Hippocampal formation (tissue), 2 donors: ENCODE measurements around the gene FLCN.
A peak's percentile ranks its signal among the peaks of the same experiment; 100 is the strongest.
"Not testable (repeated sequence)": the region's sequence is repeated elsewhere in the genome, so short reads cannot be mapped to it uniquely, and the experiment has no call there.

Experiments
- DNase-seq, 2 donors: peaks; one replicate each; lab custom pipeline; 2025; lab: John Stamatoyannopoulos, UW

Gene FLCN, protein sequence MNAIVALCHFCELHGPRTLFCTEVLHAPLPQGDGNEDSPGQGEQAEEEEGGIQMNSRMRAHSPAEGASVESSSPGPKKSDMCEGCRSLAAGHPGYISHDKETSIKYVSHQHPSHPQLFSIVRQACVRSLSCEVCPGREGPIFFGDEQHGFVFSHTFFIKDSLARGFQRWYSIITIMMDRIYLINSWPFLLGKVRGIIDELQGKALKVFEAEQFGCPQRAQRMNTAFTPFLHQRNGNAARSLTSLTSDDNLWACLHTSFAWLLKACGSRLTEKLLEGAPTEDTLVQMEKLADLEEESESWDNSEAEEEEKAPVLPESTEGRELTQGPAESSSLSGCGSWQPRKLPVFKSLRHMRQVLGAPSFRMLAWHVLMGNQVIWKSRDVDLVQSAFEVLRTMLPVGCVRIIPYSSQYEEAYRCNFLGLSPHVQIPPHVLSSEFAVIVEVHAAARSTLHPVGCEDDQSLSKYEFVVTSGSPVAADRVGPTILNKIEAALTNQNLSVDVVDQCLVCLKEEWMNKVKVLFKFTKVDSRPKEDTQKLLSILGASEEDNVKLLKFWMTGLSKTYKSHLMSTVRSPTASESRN

GRCh38 chr17:17237026-17237799 is at the start of gene FLCN:
Gene FLCN (minus strand): TSS chr17:17237168. CDS start chr17:17228137, 9,031 bp downstream.
- peak; percentile 88 to 93 for DNase-seq

DNA sequence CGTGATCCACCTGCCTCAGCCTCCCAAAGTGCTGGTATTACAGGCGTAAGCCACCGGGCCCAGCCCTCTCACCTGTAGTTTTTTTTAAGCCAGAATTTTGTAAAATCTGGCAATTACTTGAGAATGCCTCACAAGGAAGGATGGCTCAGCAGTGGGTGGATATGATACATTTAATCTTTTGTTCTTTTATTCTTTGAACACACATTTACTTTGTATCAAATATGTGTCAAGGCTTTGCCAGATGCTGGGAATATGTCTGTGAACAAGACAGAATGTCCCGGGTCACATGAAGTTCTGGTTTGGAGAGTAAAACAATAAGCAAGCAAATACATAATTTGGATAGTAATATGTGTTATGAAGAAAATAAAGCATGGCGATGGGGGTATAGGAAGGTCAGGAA is 49.0 kb upstream of the FLCN start:
- DNase-seq: no peak

- DNase-seq: peak; percentile 95 to 96
These were observed 43.9 kb upstream of the FLCN start, which contains the start of gene COPS3 for GRCh38 chr17:17280613-17281549. Gene COPS3 (minus strand): TSS chr17:17281246. CDS start chr17:17281186, 60 bp downstream.

DNA sequence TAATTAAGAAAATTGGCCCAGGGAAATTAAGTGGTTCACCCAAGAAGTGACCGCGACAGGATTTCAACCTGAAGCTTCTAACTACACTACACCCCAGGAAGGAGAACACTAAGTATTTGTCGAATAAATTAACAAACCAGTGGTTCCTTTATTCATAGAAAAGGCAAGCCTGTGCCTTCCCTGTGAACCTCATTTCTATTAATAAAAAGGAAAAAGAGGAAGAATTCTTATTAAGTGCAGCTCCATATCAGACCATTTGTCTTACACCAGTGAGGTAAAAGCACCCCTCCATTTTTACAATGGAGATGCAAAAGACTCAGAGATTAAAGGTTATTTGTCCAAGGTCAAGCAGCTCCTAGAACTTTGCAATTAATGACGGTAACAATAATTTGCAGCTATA is 42.3 kb upstream of the FLCN start:
- no peak for DNase-seq

DNA sequence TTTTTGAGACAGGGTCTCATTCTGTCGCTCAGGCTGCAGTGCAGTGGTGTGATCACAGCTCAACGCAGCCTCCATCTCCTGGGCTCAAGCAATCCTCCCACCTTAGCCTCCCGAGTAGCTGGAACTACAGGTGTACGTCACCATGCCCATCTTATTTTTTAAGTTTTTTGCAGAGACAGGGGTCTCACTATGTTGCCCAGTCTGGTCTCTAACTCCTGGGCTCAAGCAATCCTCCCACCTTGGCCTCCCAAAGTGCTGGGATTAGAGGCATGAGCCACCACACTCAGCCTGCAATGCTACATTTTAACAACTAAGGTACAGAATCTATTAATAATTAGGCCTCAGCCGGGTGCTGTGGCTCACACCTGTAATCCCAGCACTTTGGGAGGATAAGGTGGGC is 40.5 kb upstream of the FLCN start:
- DNase-seq: not testable (repeated sequence)

DNA sequence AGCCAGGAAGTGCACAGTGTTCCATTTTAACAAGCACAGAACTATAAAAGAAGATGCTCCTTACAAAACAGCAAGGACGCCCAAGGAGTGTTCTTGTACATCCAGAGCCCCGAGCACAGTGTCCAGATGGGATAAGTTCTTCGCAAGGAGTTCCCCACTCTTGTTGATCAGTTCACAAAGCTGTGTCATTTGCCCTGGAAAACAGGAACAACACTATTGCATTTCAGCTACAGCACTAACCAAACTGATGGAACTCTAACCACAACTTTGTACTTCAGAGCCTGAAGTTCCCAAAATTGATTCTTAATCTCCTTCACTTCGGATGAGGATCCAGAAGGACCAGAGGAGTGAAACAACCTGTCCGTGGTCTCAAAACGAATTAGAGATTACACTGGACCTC is 39.0 kb upstream of the FLCN start:
- no peak for DNase-seq

- no peak for DNase-seq
These were observed 33.2 kb upstream of the FLCN start for GRCh38 chr17:17269926-17270773.

GRCh38 chr17:17264430-17264829 is 27.5 kb upstream of the FLCN start:
- no peak for DNase-seq

DNA sequence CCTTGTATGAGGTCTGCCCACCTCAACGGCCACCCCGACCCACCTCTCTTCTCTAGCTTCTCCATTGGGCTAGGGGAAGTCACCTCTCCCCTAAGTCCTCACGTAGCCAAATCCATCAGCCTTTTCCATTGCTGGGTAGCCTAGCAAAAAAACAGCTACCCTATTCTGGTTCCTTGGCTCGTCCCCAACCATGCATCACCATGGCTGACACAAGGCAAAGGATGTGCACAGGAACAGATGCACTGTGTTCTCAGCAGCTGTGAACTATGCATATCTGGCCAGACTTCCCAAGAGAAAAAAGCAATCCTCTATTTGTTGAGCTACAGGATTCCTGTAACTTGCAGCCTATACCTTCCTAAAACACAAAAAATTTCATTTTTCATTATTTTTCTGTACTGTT is 22.0 kb upstream of the FLCN start:
- peak; percentile 50 to 72 for DNase-seq

- no peak for DNase-seq
These were observed 21.0 kb upstream of the FLCN start for GRCh38 chr17:17258011-17258410.

DNA sequence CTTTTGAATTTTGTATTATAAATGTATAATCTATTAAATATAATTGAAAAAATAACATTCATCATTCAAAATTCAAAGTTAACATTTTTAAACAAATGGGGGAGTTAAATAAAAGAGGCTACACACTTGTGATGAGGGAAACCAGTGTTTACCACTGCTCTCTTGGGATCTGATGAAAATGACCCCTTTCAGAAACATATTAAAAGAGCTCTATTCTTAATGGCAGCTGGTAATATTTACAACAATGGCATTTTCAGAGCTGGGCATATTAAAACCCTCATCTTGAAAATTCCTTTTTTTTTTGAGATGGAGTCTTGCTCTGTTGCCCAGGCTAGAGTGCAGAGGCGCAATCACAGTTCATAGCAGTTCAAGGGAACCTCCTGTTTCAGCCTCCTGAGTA is 19.3 kb upstream of the FLCN start:
- DNase-seq: no peak

- not testable (repeated sequence) for DNase-seq
These were observed 18.7 kb upstream of the FLCN start for GRCh38 chr17:17255689-17256088.

- no peak for DNase-seq
These were observed 17.1 kb upstream of the FLCN start for GRCh38 chr17:17254036-17254435.

DNA sequence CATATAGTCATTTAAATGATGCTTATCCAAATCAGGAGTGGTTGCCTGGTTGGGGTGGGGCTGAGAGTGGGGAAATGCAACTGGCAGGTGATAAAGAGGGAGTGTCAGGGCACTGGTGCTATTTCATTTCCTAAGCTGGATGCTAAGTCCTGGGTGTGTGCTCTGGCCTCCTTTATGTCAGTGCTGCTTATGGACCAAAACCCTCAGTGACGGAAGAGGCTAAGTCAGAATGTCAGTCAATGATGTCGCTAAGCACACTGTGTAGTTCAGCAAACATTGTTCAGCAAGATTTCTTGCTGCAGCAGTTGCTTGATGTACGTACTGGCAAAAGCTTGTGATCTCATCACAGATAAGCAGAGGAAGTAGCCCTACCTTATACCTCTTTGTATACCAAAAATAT is 16.4 kb upstream of the FLCN start:
- no peak for DNase-seq

DNA sequence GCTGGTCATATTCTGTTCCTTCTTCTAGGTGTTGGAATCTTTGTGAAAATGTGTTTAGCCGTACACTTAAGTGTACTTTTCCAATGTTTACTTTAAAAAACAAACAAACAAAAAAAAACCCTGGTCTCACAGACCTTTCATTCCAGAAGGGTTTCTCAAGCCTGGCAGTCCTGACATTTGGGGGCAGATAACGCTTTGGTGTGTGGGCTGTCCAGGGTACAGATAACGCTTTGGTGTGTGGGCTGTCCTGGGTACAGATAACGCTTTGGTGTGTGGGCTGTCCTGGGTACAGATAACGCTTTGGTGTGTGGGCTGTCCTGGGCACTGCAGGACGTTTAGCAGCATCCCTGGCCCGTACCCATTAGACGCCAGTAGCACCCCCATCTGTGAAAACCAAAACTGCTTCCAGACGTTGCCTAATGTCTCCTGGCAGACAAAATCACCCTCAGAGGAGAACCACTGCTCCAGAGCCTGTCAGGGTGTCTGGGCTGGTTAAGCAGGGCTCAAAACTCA is 15.2 kb upstream of the FLCN start:
- DNase-seq: no peak

- no peak for DNase-seq
These were observed 9.9 kb upstream of the FLCN start for GRCh38 chr17:17246879-17247278.

DNA sequence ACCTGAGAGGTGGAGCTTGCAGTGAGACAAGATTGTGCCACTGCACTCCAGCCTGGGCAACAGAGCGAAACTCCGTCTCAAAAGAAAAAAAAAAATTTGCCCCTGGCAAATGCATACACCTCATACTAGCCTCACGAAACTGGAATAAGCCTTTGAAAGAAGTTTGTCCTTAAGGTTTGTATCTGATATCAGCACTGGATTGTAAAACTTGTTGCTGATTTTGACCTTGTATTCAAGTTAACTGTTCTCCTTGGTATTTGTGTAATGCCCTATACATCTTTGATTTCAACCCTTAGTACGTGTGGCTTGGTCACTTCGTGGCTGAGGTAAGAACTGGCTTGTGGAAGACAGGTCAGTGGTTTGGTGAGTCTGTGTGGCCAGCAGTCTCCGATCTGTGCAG is 6.2 kb upstream of the FLCN start:
- no peak for DNase-seq

DNA sequence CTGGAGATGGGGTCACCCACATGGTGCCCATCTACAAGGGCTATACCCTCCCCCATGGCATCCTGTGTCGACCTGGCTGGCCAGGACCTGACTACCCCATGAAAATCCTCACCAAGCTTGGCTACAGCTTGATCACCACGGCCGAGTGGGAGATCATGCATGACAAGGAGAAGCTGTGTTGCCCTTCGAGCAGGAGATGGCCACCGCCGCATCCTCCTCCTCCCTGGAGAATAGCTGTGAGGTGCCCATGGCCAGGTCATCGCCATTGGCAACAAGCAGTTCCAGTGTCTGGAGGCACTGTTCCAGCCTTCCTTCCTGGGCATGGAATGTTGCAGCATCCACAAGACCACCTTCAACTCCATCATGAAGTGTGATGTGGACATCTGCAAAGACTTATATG is 5.3 kb upstream of the FLCN start:
- DNase-seq: no peak

DNA sequence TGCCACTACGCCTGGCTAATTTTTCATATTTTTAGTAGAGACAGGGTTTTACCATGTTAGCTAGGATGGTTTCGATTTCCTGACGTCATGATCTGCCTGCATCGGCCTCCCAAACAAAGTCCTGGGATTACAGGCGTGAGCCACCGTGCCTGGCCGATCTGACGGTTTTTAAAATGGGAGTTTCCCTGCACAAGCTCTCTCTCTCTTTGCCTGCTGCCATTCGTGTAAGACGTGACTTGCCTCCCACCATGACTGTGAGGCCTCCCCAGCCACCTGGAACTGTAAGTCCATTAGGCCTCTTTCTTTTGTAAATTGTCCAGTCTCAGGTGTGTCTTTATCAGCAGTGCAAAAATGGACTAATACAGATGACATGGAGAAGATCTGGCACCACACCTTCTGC is 4.7 kb upstream of the FLCN start:
- DNase-seq: no peak

GRCh38 chr17:17239832-17240231 is 2.9 kb upstream of the FLCN start:
- DNase-seq: no peak
